Natural killer cell (primary cell): Measurements from ENCODE around the gene MZB1. TPM values are rescaled to one million over a fixed set of nuclear protein-coding genes. Genes with fewer than 3 reads are reported as not detected.
A peak's percentile ranks its signal among the peaks of the same experiment; 100 is the strongest.

ENCODE experiments used
- ATAC-seq, 3 donors: fragments of 150-1000 bp in 2 of 3; fragments of 200-7000 bp in 1 of 3; cut with Tn5 transposase; 1 replicate in 1 of 3; 2 replicates in 2 of 3; pipeline ENCODE4 v1.10.0; 2021; ENCODE audit warnings: mild to moderate bottlenecking in 2 of 3, moderate library complexity in 2 of 3
- DNase-seq, 2 donors: peaks; one replicate each; pipeline versions ENCODE4 v3.0.0 to v3.0.0-alpha.2; 2013 to 2021; ENCODE audit warnings: mixed read lengths in 1 of 2
- H3K27ac ChIP-seq: one replicate; pipeline ENCODE4 v1.5.1; 2013; ENCODE audit warnings: mild to moderate bottlenecking, low read length
- H3K27me3 ChIP-seq: one replicate; pipeline ENCODE4 v1.6.1; 2013; ENCODE audit warnings: low read length; ENCODE audit not compliant: control insufficient read depth, insufficient read depth
- H3K36me3 ChIP-seq: one replicate; pipeline ENCODE4 v1.6.1; 2013; ENCODE audit warnings: low read length; ENCODE audit not compliant: control insufficient read depth, insufficient read depth
- H3K4me1 ChIP-seq: one replicate; pipeline ENCODE4 v1.6.1; 2013; ENCODE audit warnings: low read length; ENCODE audit not compliant: control insufficient read depth, insufficient read depth
- H3K4me3 ChIP-seq: one replicate; pipeline ENCODE4 v1.5.1; 2013; ENCODE audit warnings: low read length
- H3K9me3 ChIP-seq: one replicate; pipeline ENCODE4 v1.6.1; 2013; ENCODE audit warnings: low read length; ENCODE audit not compliant: control insufficient read depth, insufficient read depth
- H3K27ac Mint-ChIP-seq, 2 donors: one replicate each; pipeline ENCODE4 v1.8.0; 2022; ENCODE audit warnings: mild to moderate bottlenecking in 2 of 2, mixed read lengths in 2 of 2, moderate library complexity in 1 of 2
- H3K27me3 Mint-ChIP-seq, 2 donors: one replicate each; pipeline ENCODE4 v1.8.0; 2022; ENCODE audit warnings: low read depth in 2 of 2, mixed read lengths in 2 of 2
- H3K36me3 Mint-ChIP-seq: one replicate; pipeline ENCODE4 v1.8.0; 2022; ENCODE audit warnings: mixed read lengths
- H3K4me1 Mint-ChIP-seq, 2 donors: one replicate each; pipeline ENCODE4 v1.8.0; 2022; ENCODE audit warnings: mixed read lengths in 2 of 2
- H3K4me3 Mint-ChIP-seq: one replicate; pipeline ENCODE4 v1.8.0; 2022; ENCODE audit warnings: mild to moderate bottlenecking, moderate library complexity, mixed read lengths
- H3K9me3 Mint-ChIP-seq, 2 donors: one replicate each; pipeline ENCODE4 v1.8.0; 2022; ENCODE audit warnings: mixed read lengths in 2 of 2
- CTCF ChIP-seq: fragments of 200-600 bp; IDR thresholded peaks from one replicate; pipeline ENCODE4 v1.8.0; 2022; ENCODE audit warnings: antibody characterized with exemption
- WGBS: methylation state at CpG from one replicate; pipeline ENCODE4 v1.1.7; 2013; ENCODE audit warnings: missing lambda C conversion rate; ENCODE audit not compliant: insufficient coverage; 5-methylcytosine and 5-hydroxymethylcytosine counted together
- intact Hi-C: fragments of 100-400 bp; cut with micrococcal nuclease; formaldehyde crosslinking; loops from one replicate; pipeline ENCODE4 v1.14.2; 2022
- total RNA-seq, 4 donors: library from RNA; stranded (reverse); fragments of 120-200 nt in 1 of 4; gene quantifications; one replicate each; pipeline versions ENCODE4 v1.2.3 to v1.2.4, GENCODE V29; 2013 to 2022

The MZB1 gene
- total RNA-seq, 3 donors from 2014 or later (not counting 1 experiment from before 2014, with no cell fraction given), result 2.0 to 60.0 (median 2.8) TPM

GRCh38 chr5:139425497-139425896 lies 35.8 kb upstream of the MZB1 start:
- Histone ChIP-seq H3K36me3 (no peaks in the 10 kb centered on the region), H3K9me3 (no peaks in the 10 kb centered on the region), H3K27ac (no peak overlapping the region), H3K4me1 (no peaks in the 10 kb centered on the region), H3K4me3 (no peak overlapping the region), H3K27me3 (no peaks in the 10 kb centered on the region)
- peaks cover 7% of the 10 kb centered on the region for H3K36me3 Mint-ChIP-seq
- intact Hi-C loops, result no loop called here
- no peak for ATAC-seq
- no peak for TF ChIP-seq CTCF
- H3K4me3 Mint-ChIP-seq, result no peak overlapping the region
- H3K27me3 Mint-ChIP-seq, result no peaks in the 10 kb centered on the region
- H3K9me3 Mint-ChIP-seq, result no peaks in the 10 kb centered on the region
- no peak overlapping the region for H3K27ac Mint-ChIP-seq
- DNase-seq, result no peak
- WGBS, result 100% methylated on average over 5 of the region's 5 CpGs
- peaks cover 6 to 7% of the 10 kb centered on the region in 2 donors for H3K4me1 Mint-ChIP-seq

- H3K9me3 Mint-ChIP-seq, result no peaks in the 10 kb centered on the region
- H3K27ac Mint-ChIP-seq, result peak overlapping the region in 1 of 2 donors; percentile 52
- peaks cover 6 to 7% of the 10 kb centered on the region in 2 donors for H3K4me1 Mint-ChIP-seq
- no peaks in the 10 kb centered on the region for H3K9me3 ChIP-seq
- H3K27me3 ChIP-seq, result no peaks in the 10 kb centered on the region
- H3K27me3 Mint-ChIP-seq, result no peaks in the 10 kb centered on the region
- no peak overlapping the region for H3K27ac ChIP-seq
- ATAC-seq (peak; percentile 92 to 100 (median 99)), DNase-seq (peak in 1 of 2 donors; percentile 88)
- WGBS, result 18% methylated on average over 2 of the region's 5 CpGs
- intact Hi-C loops, result loop anchor here (1.0 kb wide), 1 partner anchor 91 kb away; no protein-coding TSS in a partner anchor
- H3K36me3 Mint-ChIP-seq, result peaks cover 7% of the 10 kb centered on the region
- no peaks in the 10 kb centered on the region for H3K4me1 ChIP-seq
- no peaks in the 10 kb centered on the region for H3K36me3 ChIP-seq
- no peak overlapping the region for H3K4me3 ChIP-seq
- H3K4me3 Mint-ChIP-seq, result no peak overlapping the region
- TF ChIP-seq CTCF, result peak; percentile 96
Measured at GRCh38 chr5:139422307-139422893, 32.7 kb upstream of the MZB1 start.

- no peak overlapping the region for H3K27ac Mint-ChIP-seq
- Histone ChIP-seq H3K4me1 (no peaks in the 10 kb centered on the region), H3K27ac (no peak overlapping the region), H3K36me3 (no peaks in the 10 kb centered on the region), H3K9me3 (no peaks in the 10 kb centered on the region), H3K4me3 (no peak overlapping the region), H3K27me3 (no peaks in the 10 kb centered on the region)
- TF ChIP-seq CTCF, result no peak
- peaks cover 6 to 7% of the 10 kb centered on the region in 2 donors for H3K4me1 Mint-ChIP-seq
- intact Hi-C loops, result no loop called here
- ATAC-seq (no peak), DNase-seq (no peak)
- H3K36me3 Mint-ChIP-seq, result no peaks in the 10 kb centered on the region
- H3K27me3 Mint-ChIP-seq, result no peaks in the 10 kb centered on the region
- no peak overlapping the region for H3K4me3 Mint-ChIP-seq
- no peaks in the 10 kb centered on the region for H3K9me3 Mint-ChIP-seq
- 84% methylated on average over 8 of the region's 9 CpGs for WGBS
Measured at GRCh38 chr5:139419226-139420192, 29.8 kb upstream of the MZB1 start.
